IPS-18a (cell line): ENCODE results near the gene MAU2.

Source experiments
- H3K27ac ChIP-seq: one replicate; pipeline ENCODE4 v1.5.1; 2013; ENCODE audit warnings: low read length
- H3K27me3 ChIP-seq: one replicate; pipeline ENCODE4 v1.6.1; 2013; ENCODE audit warnings: mild to moderate bottlenecking, low read length; ENCODE audit not compliant: control insufficient read depth, insufficient read depth
- H3K36me3 ChIP-seq: one replicate; pipeline ENCODE4 v1.6.1; 2013; ENCODE audit warnings: low read depth, low read length; ENCODE audit not compliant: control insufficient read depth
- H3K4me1 ChIP-seq: one replicate; pipeline ENCODE4 v1.6.1; 2013; ENCODE audit warnings: low read depth, low read length; ENCODE audit not compliant: control insufficient read depth
- H3K4me3 ChIP-seq: one replicate; pipeline ENCODE4 v1.5.1; 2013; ENCODE audit warnings: low read length
- H3K9ac ChIP-seq: one replicate; pipeline ENCODE4 v1.6.1; 2013; ENCODE audit warnings: mild to moderate bottlenecking, low read length, moderate library complexity
- H3K9me3 ChIP-seq: one replicate; pipeline ENCODE4 v1.6.1; 2013; ENCODE audit warnings: low read depth, low read length; ENCODE audit not compliant: control insufficient read depth

MAU2 gene

DNA sequence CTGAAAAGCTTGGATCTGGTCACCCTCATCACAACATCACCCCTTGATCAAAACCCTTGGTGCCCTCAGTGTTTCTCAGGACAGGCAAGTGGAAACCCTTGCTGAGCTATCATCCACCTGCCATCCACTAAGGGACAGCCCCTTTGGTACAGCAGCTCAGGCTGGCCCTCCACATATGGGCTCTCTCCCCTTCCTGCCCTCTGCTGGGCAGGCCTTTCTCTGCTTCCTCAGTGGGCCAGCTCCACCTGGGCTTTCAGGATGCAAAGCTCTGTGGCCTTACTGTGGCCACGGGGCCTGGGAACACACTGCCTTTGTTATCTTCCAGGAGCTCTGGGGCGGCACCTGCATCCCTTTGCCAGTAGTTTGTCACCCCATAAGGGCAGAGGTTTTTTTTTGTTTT, 5.2 kb upstream of the MAU2 start:
- H3K9ac ChIP-seq: no peak overlapping the region
- no peak overlapping the region for H3K27ac ChIP-seq
- no peak overlapping the region for H3K4me3 ChIP-seq
- no peaks in the 10 kb centered on the region for H3K9me3 ChIP-seq
- H3K4me1 ChIP-seq: peaks cover 6% of the 10 kb centered on the region
- no peaks in the 10 kb centered on the region for H3K27me3 ChIP-seq
- peaks cover 43% of the 10 kb centered on the region for H3K36me3 ChIP-seq

DNA sequence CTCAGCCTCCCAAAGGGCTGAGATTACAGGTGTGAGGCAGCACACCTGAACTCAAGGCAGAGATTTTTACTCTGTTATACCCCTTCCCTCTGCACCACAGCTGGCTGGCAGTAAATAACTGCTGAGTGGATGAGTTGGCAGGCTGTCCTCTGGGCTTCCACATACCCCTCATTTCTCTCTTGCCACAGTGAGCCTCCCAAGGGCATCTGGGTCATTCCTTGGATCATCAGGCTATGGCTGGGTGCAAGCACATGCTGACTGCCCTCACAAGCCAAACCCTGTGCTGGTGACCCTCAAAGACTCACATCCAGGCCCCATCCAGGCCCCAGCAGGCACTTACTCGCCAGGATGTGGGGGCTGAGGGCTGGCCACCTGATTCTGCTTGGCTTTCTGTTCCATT, 4.5 kb upstream of the MAU2 start:
- Histone ChIP-seq H3K27ac (no peak overlapping the region), H3K4me3 (no peak overlapping the region), H3K9ac (no peak overlapping the region)

DNA sequence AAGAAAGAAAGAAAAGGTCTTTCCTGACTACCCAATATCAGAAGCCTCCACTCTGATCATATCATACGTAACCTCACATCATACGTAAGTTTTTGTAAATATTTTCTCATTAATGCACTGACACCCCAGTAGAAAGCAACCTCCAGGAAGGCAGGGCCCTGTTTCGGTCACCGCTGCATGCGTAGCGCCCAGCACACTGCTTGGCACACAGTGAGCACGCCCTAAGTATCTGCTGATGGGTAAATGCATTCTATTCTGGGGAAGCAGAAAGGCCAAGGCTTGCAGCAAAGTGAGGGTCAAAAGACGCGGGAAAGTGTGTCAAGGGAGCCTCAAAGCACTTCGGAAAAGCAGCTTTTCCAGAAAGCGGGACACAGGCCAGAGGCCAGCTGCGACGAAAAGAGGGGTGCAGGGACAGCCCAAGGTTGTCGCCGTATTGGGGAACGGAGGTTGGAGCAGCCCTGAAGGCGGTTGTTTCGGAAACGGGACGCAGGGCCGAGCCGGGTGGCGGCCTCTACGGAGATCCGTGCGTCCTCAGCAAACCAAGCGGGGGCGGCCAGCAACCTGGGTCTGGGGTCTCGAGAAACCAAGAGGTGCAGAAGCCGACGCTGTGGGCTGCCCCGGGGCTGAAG, 783 bp upstream of the MAU2 start:
- Histone ChIP-seq H3K27me3 (no peaks in the 10 kb centered on the region), H3K9me3 (no peaks in the 10 kb centered on the region), H3K36me3 (peaks cover 22% of the 10 kb centered on the region), H3K4me1 (peaks cover 6% of the 10 kb centered on the region), H3K4me3 (peak overlapping the region; percentile 88), H3K9ac (peak overlapping the region; percentile 89), H3K27ac (peak overlapping the region; percentile 100)

More for the DNA sequence above, 4.5 kb upstream of the MAU2 start:
- H3K27me3 ChIP-seq: no peaks in the 10 kb centered on the region
- no peaks in the 10 kb centered on the region for H3K9me3 ChIP-seq
- H3K36me3 ChIP-seq: peaks cover 37% of the 10 kb centered on the region
- peaks cover 6% of the 10 kb centered on the region for H3K4me1 ChIP-seq

DNA sequence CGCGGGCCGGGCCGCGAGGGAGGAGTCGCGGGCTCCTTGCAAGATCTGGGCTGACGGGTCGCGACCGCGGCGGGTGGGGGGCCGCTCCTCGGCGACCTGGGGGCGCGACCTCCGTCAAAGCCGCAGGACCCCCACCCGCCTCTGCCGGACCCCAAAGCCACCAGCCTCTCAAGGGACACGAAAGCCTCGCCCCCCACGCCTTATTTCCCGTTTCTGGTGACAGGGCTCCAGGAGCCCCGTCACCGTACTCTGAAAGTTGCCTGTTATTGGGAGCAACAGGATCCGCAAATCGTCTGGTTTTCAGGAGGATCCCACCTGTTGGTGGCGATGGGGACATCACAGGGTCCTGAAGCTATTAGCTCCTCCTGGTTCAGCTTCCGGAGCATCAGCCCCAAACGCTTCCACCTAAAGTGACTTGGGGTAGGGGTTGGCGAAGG, 530 bp downstream of the MAU2 start:
- Histone ChIP-seq H3K27ac (peak overlapping the region; percentile 40), H3K27me3 (no peaks in the 10 kb centered on the region), H3K36me3 (peaks cover 18% of the 10 kb centered on the region), H3K4me1 (peaks cover 6% of the 10 kb centered on the region), H3K9ac (peak overlapping the region; percentile 89), H3K4me3 (peak overlapping the region; percentile 88), H3K9me3 (no peaks in the 10 kb centered on the region)

DNA sequence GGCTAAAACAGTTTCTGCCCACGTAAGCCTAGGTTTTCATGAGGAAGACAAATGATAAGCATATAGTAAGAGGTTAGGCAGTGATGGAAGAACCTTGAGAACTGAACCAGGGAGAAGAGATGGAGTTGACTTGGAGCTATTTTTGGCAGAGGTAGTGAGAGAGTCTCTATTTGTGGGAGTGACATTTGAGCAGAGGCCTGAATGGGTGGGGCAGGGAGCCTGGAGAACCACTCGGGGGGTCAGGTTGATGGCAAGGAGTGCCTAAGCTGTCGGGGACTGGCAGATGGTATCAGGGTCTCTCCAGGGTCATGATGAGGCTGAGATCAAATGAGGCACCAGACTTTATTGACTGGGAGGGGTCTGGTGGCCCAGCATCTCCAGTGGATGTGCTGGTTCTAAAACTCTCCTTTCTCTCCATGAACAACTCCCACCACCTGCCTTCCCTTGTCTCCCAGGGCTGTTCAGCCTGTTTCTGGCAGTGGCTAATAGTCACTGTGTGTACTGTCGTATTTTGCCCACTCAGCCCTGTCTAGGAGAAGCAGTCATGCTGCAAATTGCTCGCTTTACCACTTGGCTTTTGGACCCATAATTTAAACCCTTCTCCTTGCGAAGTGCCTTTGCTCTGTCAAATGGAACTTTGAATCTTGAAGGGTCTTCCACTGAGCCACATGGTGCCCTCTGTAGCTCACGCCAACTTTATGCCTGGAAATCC, 3.6 kb downstream of the MAU2 start:
- no peaks in the 10 kb centered on the region for H3K9me3 ChIP-seq
- H3K27me3 ChIP-seq: no peaks in the 10 kb centered on the region
- H3K36me3 ChIP-seq: peaks cover 19% of the 10 kb centered on the region
- H3K4me1 ChIP-seq: peaks cover 1% of the 10 kb centered on the region
- H3K27ac ChIP-seq: no peak overlapping the region
- H3K4me3 ChIP-seq: no peak overlapping the region
- H3K9ac ChIP-seq: no peak overlapping the region

DNA sequence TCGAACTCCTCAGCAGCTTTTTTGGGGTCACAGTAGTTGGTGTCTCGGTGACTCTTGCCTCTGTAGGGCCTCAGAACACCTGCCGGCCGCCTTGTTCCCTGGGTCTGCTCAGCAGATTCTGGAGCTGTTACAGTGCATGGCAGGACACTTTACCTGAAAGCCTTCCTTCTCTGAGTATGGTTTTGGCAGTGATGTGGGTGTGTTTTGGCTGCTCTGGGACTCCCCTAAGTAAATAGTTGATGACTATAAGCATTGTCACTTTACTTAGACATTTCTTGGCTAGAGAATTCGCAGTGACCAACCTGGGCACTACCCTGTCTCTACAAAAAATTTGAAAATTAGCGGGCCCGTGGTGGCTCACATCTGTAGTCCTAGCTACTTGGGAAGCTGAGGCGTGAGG, 7.0 kb downstream of the MAU2 start:
- Histone ChIP-seq H3K36me3 (peaks cover 24% of the 10 kb centered on the region), H3K4me3 (no peak overlapping the region), H3K27me3 (no peaks in the 10 kb centered on the region), H3K4me1 (no peaks in the 10 kb centered on the region), H3K9ac (no peak overlapping the region), H3K9me3 (no peaks in the 10 kb centered on the region), H3K27ac (no peak overlapping the region)

DNA sequence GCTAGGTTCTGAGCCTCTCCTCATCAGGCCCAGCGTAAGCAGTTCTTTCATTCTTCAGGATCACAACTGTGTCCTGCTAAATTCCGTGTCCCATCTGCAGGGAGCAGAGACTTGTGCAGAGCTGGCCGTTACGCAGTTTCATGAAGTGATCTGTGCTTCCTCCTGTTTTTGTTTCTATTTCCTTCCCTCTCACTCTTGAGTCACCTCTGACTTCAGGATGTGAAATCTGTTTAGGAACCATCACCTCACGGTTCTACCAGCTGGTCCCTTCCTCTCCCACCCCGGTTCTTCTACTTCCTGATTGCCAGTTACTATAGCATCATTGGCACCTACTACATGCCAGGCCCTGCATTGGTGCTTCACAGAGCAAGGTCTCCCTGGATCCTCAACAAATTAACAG, 8.5 kb downstream of the MAU2 start:
- Histone ChIP-seq H3K36me3 (peaks cover 18% of the 10 kb centered on the region), H3K27ac (no peak overlapping the region), H3K27me3 (no peaks in the 10 kb centered on the region), H3K9me3 (no peaks in the 10 kb centered on the region), H3K4me1 (no peaks in the 10 kb centered on the region), H3K4me3 (no peak overlapping the region), H3K9ac (no peak overlapping the region)

DNA sequence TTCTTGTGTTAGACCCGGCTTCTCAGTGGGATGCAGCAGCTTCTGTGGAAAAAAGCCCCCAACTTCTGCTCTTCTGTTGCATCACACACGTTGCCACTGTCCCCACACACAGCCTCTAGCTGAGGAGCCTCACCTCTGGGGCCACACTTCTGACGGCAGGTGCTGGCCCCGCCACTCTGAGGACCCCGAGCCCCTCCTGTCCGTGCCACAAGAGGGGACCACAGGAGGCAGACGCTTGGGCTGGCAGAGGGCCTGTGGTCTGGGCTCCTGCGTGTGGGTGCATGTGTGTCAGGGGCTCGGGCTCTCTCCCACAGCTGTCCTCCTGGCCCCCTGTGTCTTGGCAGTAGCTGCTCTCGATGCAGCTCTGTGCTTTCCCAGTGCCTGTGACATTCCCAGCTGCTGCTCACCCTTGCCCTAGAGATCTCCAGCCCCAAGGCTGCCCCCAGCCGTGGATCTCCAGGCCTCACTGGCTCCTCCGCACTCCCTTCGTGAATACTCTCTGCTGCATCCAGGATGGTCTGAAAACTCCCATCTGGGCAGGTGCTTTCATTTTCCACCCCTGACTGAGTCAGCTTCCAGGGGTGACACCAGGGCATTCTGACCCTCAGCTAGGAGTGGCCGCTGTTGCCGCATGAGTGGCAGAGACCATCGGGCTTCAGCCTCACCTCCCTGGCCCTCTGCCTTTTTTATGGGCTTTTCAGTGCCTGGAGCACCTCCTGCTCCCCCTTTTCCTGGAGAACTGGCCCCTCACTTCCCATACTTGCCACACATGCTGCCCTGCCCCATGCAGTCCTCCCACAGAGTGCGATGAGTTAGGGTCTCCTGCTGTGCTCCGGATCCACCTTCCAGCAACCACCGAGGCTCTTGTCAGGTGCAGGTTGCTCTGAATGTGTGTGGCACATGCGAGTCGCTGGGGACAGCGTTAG, 13.7 kb downstream of the MAU2 start:
- no peak overlapping the region for H3K9ac ChIP-seq
- no peaks in the 10 kb centered on the region for H3K4me1 ChIP-seq
- H3K27ac ChIP-seq: no peak overlapping the region
- H3K9me3 ChIP-seq: no peaks in the 10 kb centered on the region
- no peak overlapping the region for H3K4me3 ChIP-seq
- H3K36me3 ChIP-seq: peaks cover 39% of the 10 kb centered on the region
- H3K27me3 ChIP-seq: no peaks in the 10 kb centered on the region

DNA sequence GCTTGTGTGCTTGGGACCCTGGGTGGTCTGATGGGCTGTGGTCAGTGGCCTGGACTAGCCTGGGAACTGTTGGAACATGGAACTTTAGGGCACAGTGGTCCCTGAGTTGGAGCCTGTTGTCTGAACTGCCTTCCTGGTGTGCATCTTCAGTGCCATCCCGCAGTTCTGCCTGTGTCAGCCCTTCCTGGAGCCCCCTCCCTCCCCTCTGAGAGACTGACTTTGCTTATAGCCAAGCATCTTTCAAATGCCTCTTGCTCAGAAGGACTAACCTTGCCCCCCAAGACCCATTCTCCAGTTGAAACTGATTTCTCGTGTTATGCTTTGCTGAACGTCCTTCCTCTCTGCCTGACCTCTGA, 14.3 kb downstream of the MAU2 start:
- Histone ChIP-seq H3K27ac (no peak overlapping the region), H3K4me3 (no peak overlapping the region), H3K4me1 (no peaks in the 10 kb centered on the region), H3K9ac (no peak overlapping the region), H3K27me3 (no peaks in the 10 kb centered on the region), H3K36me3 (peaks cover 35% of the 10 kb centered on the region), H3K9me3 (no peaks in the 10 kb centered on the region)

DNA sequence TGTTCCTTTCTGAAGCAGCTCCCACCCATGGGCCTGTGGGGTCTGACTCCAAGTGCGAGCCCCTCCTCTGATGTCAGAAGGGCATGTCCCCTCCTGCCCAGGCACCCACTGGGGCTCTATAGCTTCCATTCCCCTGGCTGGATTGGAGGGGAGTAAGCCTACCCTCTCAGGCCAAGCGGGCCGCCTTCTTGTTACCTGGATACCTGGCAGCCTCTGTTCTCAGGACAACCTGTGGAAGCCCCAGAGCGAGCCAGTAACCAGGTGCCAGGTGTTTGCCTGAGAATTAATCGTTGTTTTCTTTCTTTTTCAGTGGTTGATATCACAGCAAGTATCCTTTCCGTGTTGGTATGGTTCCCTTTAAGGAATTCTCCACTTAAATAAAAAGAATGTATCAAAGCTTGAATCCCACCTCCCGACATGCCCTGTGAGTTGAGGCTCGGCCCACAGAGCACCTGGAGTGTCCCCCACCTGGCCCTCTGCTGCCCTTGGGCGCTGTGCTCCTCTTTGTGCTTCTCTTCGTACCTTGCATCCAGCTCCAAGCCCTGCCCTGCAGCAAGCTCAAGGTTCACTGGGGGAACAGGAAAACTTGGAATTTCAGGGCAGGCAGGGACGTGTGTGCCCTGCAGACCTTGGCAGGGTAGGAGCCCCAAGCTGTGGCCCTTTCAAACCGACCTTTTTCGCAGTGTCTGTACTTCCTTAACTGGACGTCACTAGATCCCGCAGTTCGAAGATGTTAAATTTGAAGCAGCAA, 15.0 kb downstream of the MAU2 start:
- Histone ChIP-seq H3K27ac (no peak overlapping the region), H3K4me3 (no peak overlapping the region), H3K9ac (no peak overlapping the region), H3K4me1 (no peaks in the 10 kb centered on the region), H3K9me3 (no peaks in the 10 kb centered on the region), H3K36me3 (peaks cover 35% of the 10 kb centered on the region), H3K27me3 (no peaks in the 10 kb centered on the region)

DNA sequence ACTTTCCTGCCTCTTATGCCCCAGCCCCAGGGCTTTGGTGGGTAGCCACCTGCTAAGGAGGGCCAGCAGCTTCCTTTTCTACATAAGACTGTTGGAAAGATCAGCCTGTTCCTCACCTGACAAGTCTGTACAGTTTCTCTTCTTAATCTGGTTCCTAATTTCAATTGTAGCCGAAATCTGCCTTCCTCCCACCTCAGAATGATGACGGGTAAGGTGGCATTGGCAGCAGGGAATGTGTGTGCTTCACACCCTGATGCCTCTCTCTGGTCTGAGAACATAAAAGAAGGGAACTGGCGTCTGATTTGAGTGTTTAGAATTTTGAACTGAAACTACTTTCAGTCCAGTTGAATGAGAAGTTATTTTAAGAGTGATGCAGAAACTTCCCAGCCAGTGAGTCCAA, 16.0 kb downstream of the MAU2 start:
- no peak overlapping the region for H3K4me3 ChIP-seq
- peaks cover 41% of the 10 kb centered on the region for H3K36me3 ChIP-seq
- H3K9me3 ChIP-seq: no peaks in the 10 kb centered on the region
- no peaks in the 10 kb centered on the region for H3K4me1 ChIP-seq
- no peaks in the 10 kb centered on the region for H3K27me3 ChIP-seq
- no peak overlapping the region for H3K27ac ChIP-seq
- H3K9ac ChIP-seq: no peak overlapping the region
